ENCODE results near the gene CCDC170. TPM values are rescaled to one million over a fixed set of nuclear protein-coding genes. Genes with fewer than 3 reads are reported as not detected.

The CCDC170 gene
- total RNA-seq, 1 experiment from 2014 or later = not detected

GRCh38 chr6:151550618-151551017 is 56.8 kb downstream of the CCDC170 start:
- intact Hi-C loops (cut with micrococcal nuclease) = no loop called here
- DNase-seq (no peak), ATAC-seq (no peak)
- no peak for TF ChIP-seq EZH2 (IDR thresholded peaks at IDR 0.05; ENCODE audit: low read length, unreplicated experiment)
- no peak for TF ChIP-seq EZH2phosphoT487 (IDR thresholded peaks at IDR 0.05; ENCODE audit: borderline replicate concordance, low read length)
- TF ChIP-seq CTCF (conservative IDR thresholded peaks at IDR 0.05; ENCODE audit: low read depth, low read length) = no peak
- H3K27me3 ChIP-seq (ENCODE audit: low read length) = no peaks in the 10 kb centered on the region
- no peaks in the 10 kb centered on the region for H3K36me3 ChIP-seq (ENCODE audit: low read depth, low read length)
- CTCF ChIA-PET = no interaction called here
- H2AFZ ChIP-seq (ENCODE audit: low read length) = no peak overlapping the region
- no peaks in the 10 kb centered on the region for H4K20me1 ChIP-seq (ENCODE audit: low read length)
- H3K9me3 ChIP-seq (ENCODE audit: low read length) = no peaks in the 10 kb centered on the region
- no peaks in the 10 kb centered on the region for H3K79me2 ChIP-seq (ENCODE audit: low read length)
- H3F3A ChIP-seq (ENCODE audit: low read length, unreplicated experiment) = no peaks in the 10 kb centered on the region
- H3K9me2 ChIP-seq (replicated peaks; ENCODE audit: low read length) = no peaks in the 10 kb centered on the region
- no TSS peak for BruUV-seq (replicated peaks)
- no peak overlapping the region for H3K4me2 ChIP-seq (ENCODE audit: low read length)
- POLR2A ChIA-PET (ENCODE audit: unreplicated experiment) = no interaction called here
- H3K4me3 ChIP-seq (ENCODE audit: low read length) = no peak overlapping the region
- no peaks in the 10 kb centered on the region; the same call in 1 of the 2 replicates for H3K4me1 ChIP-seq (ENCODE audit: insufficient read depth, low read length)
- no peak overlapping the region for H3K9ac ChIP-seq (ENCODE audit: low read length)
- no peak overlapping the region for H3K27ac ChIP-seq (ENCODE audit: low read length)

GRCh38 chr6:151551223-151551857 is 57.5 kb downstream of the CCDC170 start:
- Histone ChIP-seq H3K79me2 (ENCODE audit: low read length) (no peaks in the 10 kb centered on the region), H2AFZ (ENCODE audit: low read length) (no peak overlapping the region), H3K27ac (ENCODE audit: low read length) (no peak overlapping the region), H4K20me1 (ENCODE audit: low read length) (no peaks in the 10 kb centered on the region), H3K4me1 (ENCODE audit: insufficient read depth, low read length) (no peaks in the 10 kb centered on the region; the same call in 1 of the 2 replicates), H3K4me3 (ENCODE audit: low read length) (no peak overlapping the region), H3K9ac (ENCODE audit: low read length) (no peak overlapping the region), H3K4me2 (ENCODE audit: low read length) (no peak overlapping the region), H3K9me3 (ENCODE audit: low read length) (no peaks in the 10 kb centered on the region), H3F3A (ENCODE audit: low read length, unreplicated experiment) (no peaks in the 10 kb centered on the region), H3K9me2 (replicated peaks; ENCODE audit: low read length) (no peaks in the 10 kb centered on the region), H3K36me3 (ENCODE audit: low read depth, low read length) (no peaks in the 10 kb centered on the region), H3K27me3 (ENCODE audit: low read length) (no peaks in the 10 kb centered on the region)
- intact Hi-C loops (cut with micrococcal nuclease) = no loop called here
- no TSS peak for BruUV-seq (replicated peaks)
- no peak for TF ChIP-seq EZH2phosphoT487 (IDR thresholded peaks at IDR 0.05; ENCODE audit: borderline replicate concordance, low read length)
- no peak for TF ChIP-seq EZH2 (IDR thresholded peaks at IDR 0.05; ENCODE audit: low read length, unreplicated experiment)
- no peak for TF ChIP-seq CTCF (conservative IDR thresholded peaks at IDR 0.05; ENCODE audit: low read depth, low read length)
- DNase-seq (no peak), ATAC-seq (no peak)
- ChIA-PET POLR2A (ENCODE audit: unreplicated experiment) (no interaction called here), CTCF (no interaction called here)

GRCh38 chr6:151553416-151554165 is 59.8 kb downstream of the CCDC170 start:
- Histone ChIP-seq H3K36me3 (ENCODE audit: low read depth, low read length) (no peaks in the 10 kb centered on the region), H3K79me2 (ENCODE audit: low read length) (no peaks in the 10 kb centered on the region), H3F3A (ENCODE audit: low read length, unreplicated experiment) (no peaks in the 10 kb centered on the region), H3K27ac (ENCODE audit: low read length) (no peak overlapping the region), H3K27me3 (ENCODE audit: low read length) (no peaks in the 10 kb centered on the region), H4K20me1 (ENCODE audit: low read length) (no peaks in the 10 kb centered on the region), H3K4me3 (ENCODE audit: low read length) (no peak overlapping the region), H2AFZ (ENCODE audit: low read length) (no peak overlapping the region), H3K9me3 (ENCODE audit: low read length) (no peaks in the 10 kb centered on the region), H3K9ac (ENCODE audit: low read length) (no peak overlapping the region), H3K4me1 (ENCODE audit: insufficient read depth, low read length) (no peaks in the 10 kb centered on the region; the same call in 1 of the 2 replicates), H3K9me2 (replicated peaks; ENCODE audit: low read length) (no peaks in the 10 kb centered on the region), H3K4me2 (ENCODE audit: low read length) (no peak overlapping the region)
- intact Hi-C loops (cut with micrococcal nuclease) = no loop called here
- no peak for TF ChIP-seq EZH2 (IDR thresholded peaks at IDR 0.05; ENCODE audit: low read length, unreplicated experiment)
- TF ChIP-seq CTCF (conservative IDR thresholded peaks at IDR 0.05; ENCODE audit: low read depth, low read length) = no peak
- no peak for TF ChIP-seq EZH2phosphoT487 (IDR thresholded peaks at IDR 0.05; ENCODE audit: borderline replicate concordance, low read length)
- ATAC-seq = no peak
- ChIA-PET POLR2A (ENCODE audit: unreplicated experiment) (no interaction called here), CTCF (interaction anchor here (0.5 kb wide), 1 partner anchor 115 kb away, joined by 3 read pairs; no protein-coding TSS in a partner anchor)
- no peak for DNase-seq
- BruUV-seq (replicated peaks) = no TSS peak
